CD8-positive, alpha-beta memory T cell (primary cell): ENCODE measurements around the gene FAM120A. TPM values are rescaled to one million over a fixed set of nuclear protein-coding genes. Genes with fewer than 3 reads are reported as not detected.

Experiments used
- CTCF ChIA-PET: fragments of 350-600 bp; sonication (Branson Sonifier 250); formaldehyde crosslinking; loops from one replicate; lab custom pipeline; 2021; ENCODE audit warnings: antibody characterized with exemption; lab: Charles Lee
- POLR2A ChIA-PET: fragments of 350-600 bp; sonication (Branson Sonifier 250); formaldehyde crosslinking; loops from one replicate; lab custom pipeline; 2021; ENCODE audit warnings: antibody characterized with exemption; lab: Charles Lee
- DNase-seq, 5 donors: peaks; one replicate each; pipeline versions ENCODE4 v3.0.0 to v3.0.0-alpha.2; 2020 to 2022; ENCODE audit warnings: mixed read lengths in 1 of 5
- H3K27ac ChIP-seq: one replicate; pipeline ENCODE4 v1.7.0; 2013; ENCODE audit warnings: low read depth, mild to moderate bottlenecking, low read length, moderate library complexity
- H3K27me3 ChIP-seq: 2 replicates; pipeline ENCODE4 v1.7.0; 2013; ENCODE audit warnings: low read length, mild to moderate bottlenecking; ENCODE audit not compliant: insufficient read depth, poor library complexity, severe bottlenecking
- H3K36me3 ChIP-seq: 2 replicates; pipeline ENCODE4 v1.7.0; 2013; ENCODE audit warnings: mild to moderate bottlenecking, low read length, moderate library complexity; ENCODE audit not compliant: insufficient read depth
- H3K4me1 ChIP-seq: 2 replicates; pipeline ENCODE4 v1.7.0; 2013; ENCODE audit warnings: mild to moderate bottlenecking, low read length, moderate library complexity; ENCODE audit not compliant: insufficient read depth
- H3K4me3 ChIP-seq: 2 replicates; pipeline ENCODE4 v1.7.0; 2013; ENCODE audit warnings: mild to moderate bottlenecking, low read length
- H3K9me3 ChIP-seq: 2 replicates; pipeline ENCODE4 v1.7.0; 2013; ENCODE audit warnings: mild to moderate bottlenecking, low read length
- H3K27ac Mint-ChIP-seq, 8 donors: one replicate each; pipeline ENCODE4 v1.8.0; 2020 to 2021; ENCODE audit warnings: mixed read lengths in 8 of 8, mild to moderate bottlenecking in 6 of 8, inconsistent platforms in 3 of 8, moderate library complexity in 3 of 8
- H3K27me3 Mint-ChIP-seq, 2 donors: one replicate each; pipeline ENCODE4 v1.8.0; 2020 to 2021; ENCODE audit warnings: mixed read lengths in 2 of 2, mild to moderate bottlenecking in 1 of 2, moderate library complexity in 1 of 2
- H3K36me3 Mint-ChIP-seq, 3 donors: one replicate each; pipeline ENCODE4 v1.8.0; 2020 to 2021; ENCODE audit warnings: mixed read lengths in 3 of 3, inconsistent platforms in 1 of 3, mild to moderate bottlenecking in 1 of 3
- H3K4me1 Mint-ChIP-seq, 3 donors: one replicate each; pipeline ENCODE4 v1.8.0; 2020 to 2021; ENCODE audit warnings: mixed read lengths in 3 of 3, inconsistent platforms in 1 of 3, mild to moderate bottlenecking in 1 of 3
- H3K4me3 Mint-ChIP-seq, 7 donors: one replicate each; pipeline ENCODE4 v1.8.0; 2020 to 2021; ENCODE audit warnings: mixed read lengths in 7 of 7, mild to moderate bottlenecking in 6 of 7, moderate library complexity in 4 of 7, inconsistent platforms in 2 of 7
- H3K9me3 Mint-ChIP-seq, 5 donors: one replicate each; pipeline ENCODE4 v1.8.0; 2020 to 2022; ENCODE audit warnings: mixed read lengths in 5 of 5, mild to moderate bottlenecking in 3 of 5, moderate library complexity in 2 of 5, inconsistent platforms in 1 of 5
- polyA plus RNA-seq: library from polyadenylated mRNA; unstranded; fragments of 300-500 nt; fragmentation: Illumina TruSeq; gene quantifications from one replicate; pipeline ENCODE4 v1.2.3, GENCODE V29; 2021
- total RNA-seq, 2 experiments: library from RNA; stranded (reverse); gene quantifications; one replicate each; pipeline ENCODE4 v1.2.3, GENCODE V29; 2021

FAM120A gene
- total RNA-seq (100 to 1,000 TPM; 140 to 142 TPM), polyA plus RNA-seq (16.0 TPM)

GRCh38 chr9:93450945-93451815 lies at the start of gene FAM120A:
FAM120A (plus strand) TSS chr9:93451685; CDS start chr9:93451916, 231 bp downstream.
- H3K4me1 ChIP-seq, result peaks cover 37% of the 10 kb centered on the region
- Mint-ChIP-seq H3K27me3 (no peaks in the 10 kb centered on the region), H3K27ac (peak within 1 kb of the TSS; percentile 80 to 99 (median 96)), H3K9me3 (no peaks in the 10 kb centered on the region), H3K36me3 (peaks cover 0 to 47% (median 13%) of the 10 kb centered on the region in 3 donors), H3K4me3 (peak within 1 kb of the TSS; percentile 88 to 98 (median 93)), H3K4me1 (peaks cover 35 to 64% (median 49%) of the 10 kb centered on the region in 3 donors)
- peak within 1 kb of the TSS; percentile 92 for H3K4me3 ChIP-seq
- peak; percentile 70 to 85 (median 73) for DNase-seq
- no peaks in the 10 kb centered on the region for H3K27me3 ChIP-seq
- ChIA-PET POLR2A (interaction anchor here (0.8 to 1.9 kb wide), 3 partner anchors 13 to 115 kb away, joined by 3 to 6 read pairs (median 5); no protein-coding TSS in a partner anchor), CTCF (interaction anchor here (1.9 to 2.4 kb wide), 2 partner anchors 12 to 115 kb away, joined by 4 to 10 read pairs; no protein-coding TSS in a partner anchor)
- H3K36me3 ChIP-seq, result peaks cover 16% of the 10 kb centered on the region
- H3K9me3 ChIP-seq, result no peaks in the 10 kb centered on the region
- H3K27ac ChIP-seq, result peak within 1 kb of the TSS; percentile 94

GRCh38 chr9:93406371-93406770 lies 45.1 kb upstream of the FAM120A start:
- POLR2A ChIA-PET, result no interaction called here
- Mint-ChIP-seq H3K9me3 (peaks cover 0 to 2% (median 0%) of the 10 kb centered on the region in 5 donors), H3K27me3 (peaks cover 11 to 33% of the 10 kb centered on the region in 2 donors), H3K36me3 (no peaks in the 10 kb centered on the region), H3K4me1 (no peaks in the 10 kb centered on the region), H3K27ac (no peak overlapping the region), H3K4me3 (no peak overlapping the region)
- no peak for DNase-seq
- no peak overlapping the region for H3K4me3 ChIP-seq
- H3K27ac ChIP-seq, result no peak overlapping the region
- no peaks in the 10 kb centered on the region for H3K36me3 ChIP-seq
- no peaks in the 10 kb centered on the region for H3K27me3 ChIP-seq
- H3K4me1 ChIP-seq, result no peaks in the 10 kb centered on the region
- CTCF ChIA-PET, result no interaction called here
- no peaks in the 10 kb centered on the region for H3K9me3 ChIP-seq

- ChIA-PET CTCF (no interaction called here), POLR2A (no interaction called here)
- peaks cover 0 to 6% (median 0%) of the 10 kb centered on the region in 3 donors for H3K36me3 Mint-ChIP-seq
- no peaks in the 10 kb centered on the region for H3K4me1 ChIP-seq
- no peak overlapping the region for H3K4me3 Mint-ChIP-seq
- peaks cover 5 to 15% (median 7%) of the 10 kb centered on the region in 5 donors for H3K9me3 Mint-ChIP-seq
- no peaks in the 10 kb centered on the region for H3K9me3 ChIP-seq
- H3K27ac ChIP-seq, result no peak overlapping the region
- H3K27me3 Mint-ChIP-seq, result peaks cover 30 to 74% of the 10 kb centered on the region in 2 donors
- DNase-seq, result no peak
- H3K4me1 Mint-ChIP-seq, result no peaks in the 10 kb centered on the region
- no peaks in the 10 kb centered on the region for H3K36me3 ChIP-seq
- no peaks in the 10 kb centered on the region for H3K27me3 ChIP-seq
- no peak overlapping the region for H3K27ac Mint-ChIP-seq
- no peak overlapping the region for H3K4me3 ChIP-seq
These were observed 38.0 kb upstream of the FAM120A start for GRCh38 chr9:93413530-93413929.

- Mint-ChIP-seq H3K4me1 (no peaks in the 10 kb centered on the region), H3K36me3 (peaks cover 2 to 18% (median 2%) of the 10 kb centered on the region in 3 donors), H3K27me3 (peaks cover 31 to 65% of the 10 kb centered on the region in 2 donors), H3K27ac (no peak overlapping the region), H3K9me3 (peaks cover 12 to 28% (median 19%) of the 10 kb centered on the region in 5 donors), H3K4me3 (no peak overlapping the region)
- no peak for DNase-seq
- H3K9me3 ChIP-seq, result peaks cover 5% of the 10 kb centered on the region
- no peaks in the 10 kb centered on the region for H3K4me1 ChIP-seq
- no peaks in the 10 kb centered on the region for H3K27me3 ChIP-seq
- H3K36me3 ChIP-seq, result no peaks in the 10 kb centered on the region
- no peak overlapping the region for H3K4me3 ChIP-seq
- ChIA-PET POLR2A (no interaction called here), CTCF (no interaction called here)
- no peak overlapping the region for H3K27ac ChIP-seq
These were observed 36.3 kb upstream of the FAM120A start for GRCh38 chr9:93415176-93415690.

- H3K36me3 Mint-ChIP-seq, result peaks cover 2 to 21% (median 4%) of the 10 kb centered on the region in 3 donors
- no peak overlapping the region for H3K4me3 Mint-ChIP-seq
- no peaks in the 10 kb centered on the region for H3K4me1 Mint-ChIP-seq
- no peaks in the 10 kb centered on the region for H3K4me1 ChIP-seq
- no peak overlapping the region for H3K27ac Mint-ChIP-seq
- no peak overlapping the region for H3K4me3 ChIP-seq
- H3K27ac ChIP-seq, result no peak overlapping the region
- ChIA-PET POLR2A (no interaction called here), CTCF (no interaction called here)
- H3K27me3 Mint-ChIP-seq, result peaks cover 27 to 51% of the 10 kb centered on the region in 2 donors
- no peaks in the 10 kb centered on the region for H3K36me3 ChIP-seq
- H3K9me3 Mint-ChIP-seq, result peaks cover 12 to 35% (median 22%) of the 10 kb centered on the region in 5 donors
- no peaks in the 10 kb centered on the region for H3K27me3 ChIP-seq
- peaks cover 5% of the 10 kb centered on the region for H3K9me3 ChIP-seq
- no peak for DNase-seq
These were observed 34.8 kb upstream of the FAM120A start for GRCh38 chr9:93416530-93417235.

- no peak overlapping the region for H3K4me3 ChIP-seq
- peaks cover 12 to 35% (median 22%) of the 10 kb centered on the region in 5 donors for H3K9me3 Mint-ChIP-seq
- H3K27ac Mint-ChIP-seq, result no peak overlapping the region
- H3K9me3 ChIP-seq, result peaks cover 5% of the 10 kb centered on the region
- H3K36me3 Mint-ChIP-seq, result peaks cover 2 to 21% (median 4%) of the 10 kb centered on the region in 3 donors
- ChIA-PET CTCF (no interaction called here), POLR2A (no interaction called here)
- peaks cover 27 to 45% of the 10 kb centered on the region in 2 donors for H3K27me3 Mint-ChIP-seq
- no peaks in the 10 kb centered on the region for H3K4me1 ChIP-seq
- DNase-seq, result no peak
- no peaks in the 10 kb centered on the region for H3K27me3 ChIP-seq
- H3K36me3 ChIP-seq, result no peaks in the 10 kb centered on the region
- no peak overlapping the region for H3K4me3 Mint-ChIP-seq
- H3K4me1 Mint-ChIP-seq, result no peaks in the 10 kb centered on the region
- no peak overlapping the region for H3K27ac ChIP-seq
These were observed 33.9 kb upstream of the FAM120A start for GRCh38 chr9:93417538-93417937.

GRCh38 chr9:93419023-93419422 lies 32.5 kb upstream of the FAM120A start:
- DNase-seq, result no peak
- H3K4me1 Mint-ChIP-seq, result no peaks in the 10 kb centered on the region
- H3K9me3 Mint-ChIP-seq, result peaks cover 12 to 35% (median 24%) of the 10 kb centered on the region in 5 donors
- POLR2A ChIA-PET, result no interaction called here
- Histone ChIP-seq H3K27me3 (no peaks in the 10 kb centered on the region), H3K4me3 (no peak overlapping the region), H3K4me1 (no peaks in the 10 kb centered on the region), H3K36me3 (no peaks in the 10 kb centered on the region), H3K9me3 (peaks cover 5% of the 10 kb centered on the region), H3K27ac (no peak overlapping the region)
- H3K27ac Mint-ChIP-seq, result peak overlapping the region in 1 of 8 donors; percentile 26
- H3K27me3 Mint-ChIP-seq, result peaks cover 20 to 42% of the 10 kb centered on the region in 2 donors
- CTCF ChIA-PET, result no interaction called here
- no peak overlapping the region for H3K4me3 Mint-ChIP-seq
- peaks cover 2 to 21% (median 4%) of the 10 kb centered on the region in 3 donors for H3K36me3 Mint-ChIP-seq
